HepG2 (cell line): ENCODE measurements around the gene NOC2L. TPM values are rescaled to one million over a fixed set of nuclear protein-coding genes. Genes with fewer than 3 reads are reported as not detected.

ENCODE experiments used
- ATAC-seq: fragments of 200-7000 bp; cut with Tn5 transposase; 3 replicates; pipeline ENCODE4 v1.9.1; 2020; ENCODE audit warnings: mild to moderate bottlenecking, moderate library complexity
- BruUV-seq: library from RNA; stranded (reverse); fragments of 400-500 nt; replicated peaks from 2 replicates; lab custom pipeline; 2021; lab: Mats Ljungman, UMichigan
- CTCF ChIA-PET: fragments of 300-600 bp; formaldehyde crosslinking; extraction: SDS; loops from one replicate; lab custom pipeline; 2021; ENCODE audit warnings: low total read pairs, inconsistent platforms, low intra/inter-chr PET ratio; lab: Yijun Ruan, JAX
- POLR2A ChIA-PET: fragments of 350-600 bp; sonication (Branson Sonifier 250); formaldehyde crosslinking; loops from one replicate; lab custom pipeline; 2020; ENCODE audit warnings: antibody characterized with exemption, inconsistent platforms; lab: Yijun Ruan, JAX
- DNase-seq: peaks from one replicate; pipeline ENCODE4 v3.0.0-alpha.2; 2015; ENCODE audit warnings: low spot score
- FAIRE-seq: peaks from 3 replicates; lab custom pipeline; 2011; peaks lifted over from hg19 to GRCh38; lab: Jason Lieb, UNC
- H2AFZ ChIP-seq: one replicate; pipeline ENCODE4 v1.6.1; 2011; ENCODE audit warnings: low read length, inconsistent platforms
- H3K27ac ChIP-seq: fragments of 300-600 bp; 3 replicates; pipeline ENCODE4 v1.8.0; 2011; ENCODE audit warnings: mixed run types, mild to moderate bottlenecking, mixed read lengths, low read length, inconsistent platforms; ENCODE audit not compliant: insufficient read depth; ENCODE audit errors: extremely low read length
- H3K27me3 ChIP-seq, 2 experiments: fragments of 200-600 bp in 1 of 2; 2 replicates in 1 of 2; 3 replicates in 1 of 2; pipeline versions ENCODE4 v1.6.0 to v1.8.0; 2011; ENCODE audit warnings: low read length in 2 of 2, mild to moderate bottlenecking in 2 of 2, moderate library complexity in 2 of 2, inconsistent platforms in 1 of 2; ENCODE audit not compliant: insufficient read depth in 2 of 2, control insufficient read depth in 1 of 2
- H3K36me3 ChIP-seq, 2 experiments: fragments of 200-600 bp in 1 of 2; replicated peaks in 1 of 2; 2 replicates in 1 of 2; 3 replicates in 1 of 2; pipeline versions ENCODE4 v1.5.1 to v1.8.0; 2011; ENCODE audit warnings: low read length in 2 of 2, inconsistent platforms in 1 of 2; ENCODE audit not compliant: insufficient read depth in 2 of 2, control insufficient read depth in 1 of 2
- H3K4me1 ChIP-seq: 2 replicates; pipeline ENCODE4 v1.5.1; 2012; ENCODE audit warnings: low read length, inconsistent platforms; ENCODE audit not compliant: insufficient read depth
- H3K4me2 ChIP-seq: 2 replicates; pipeline ENCODE4 v1.6.0; 2011; ENCODE audit warnings: low read depth, low read length, inconsistent platforms
- H3K4me3 ChIP-seq, 3 experiments: fragments of 200-600 bp in 1 of 3; sonication (generic), shearing (Covaris generic) in 1 of 3; replicated peaks in 1 of 3; 2 replicates each; pipeline ENCODE4 v1.5.1; 2011 to 2016; ENCODE audit warnings: low read length in 3 of 3, inconsistent platforms in 2 of 3, low read depth in 2 of 3, mild to moderate bottlenecking in 2 of 3, control low read depth in 1 of 3, mixed read lengths in 1 of 3; ENCODE audit not compliant: insufficient read depth in 1 of 3
- H3K79me2 ChIP-seq: one replicate; pipeline ENCODE4 v1.6.1; 2011; ENCODE audit warnings: low read length, inconsistent platforms; ENCODE audit not compliant: insufficient read depth
- H3K9ac ChIP-seq: 2 replicates; pipeline ENCODE4 v1.6.0; 2011; ENCODE audit warnings: mild to moderate bottlenecking, low read depth, low read length, inconsistent platforms; ENCODE audit not compliant: insufficient read depth
- H3K9me3 ChIP-seq: 2 replicates; pipeline ENCODE4 v1.5.1; 2012; ENCODE audit warnings: mild to moderate bottlenecking, low read length
- H4K20me1 ChIP-seq: 2 replicates; pipeline ENCODE4 v1.6.0; 2011; ENCODE audit warnings: inconsistent platforms, mild to moderate bottlenecking, low read length, moderate library complexity; ENCODE audit not compliant: insufficient read depth
- NONO ChIP-seq, 2 experiments: fragments of 450-650 bp in 1 of 2; sonication (generic) in 1 of 2; formaldehyde crosslinking in 1 of 2; IDR thresholded peaks in 1 of 2; conservative IDR thresholded peaks in 1 of 2; 2 replicates each; pipeline versions ENCODE4 v1.6.1 to v1.8.0; 2017 to 2022; ENCODE audit warnings: mild to moderate bottlenecking in 1 of 2, missing genetic modification reagents in 1 of 2, moderate library complexity in 1 of 2
- ZFY ChIP-seq: sonication (generic); formaldehyde crosslinking; IDR thresholded peaks from 2 replicates; pipeline ENCODE4 v1.4.0; 2020; ENCODE audit warnings: missing genetic modification reagents
- ZNF770 ChIP-seq: sonication (generic); formaldehyde crosslinking; IDR thresholded peaks from 2 replicates; pipeline ENCODE4 v1.5.0; 2020; ENCODE audit warnings: mild to moderate bottlenecking, missing genetic modification reagents
- WGBS: methylation state at CpG from one replicate; pipeline ENCODE4 v1.1.6; 2017; ENCODE audit warnings: low lambda C conversion rate; 5-methylcytosine and 5-hydroxymethylcytosine counted together
- in situ Hi-C: cut with HindIII; loops from 2 replicates; pipeline ENCODE4 v1.10.0; 2017; ENCODE audit warnings: low pct_unique_long_range_greater_than_20kb; ENCODE audit not compliant: extremely low pct_ligation_motif_present
- intact Hi-C: fragments of 100-400 bp; cut with micrococcal nuclease; formaldehyde crosslinking; loops from one replicate; pipeline ENCODE4 v1.10.0; 2022; ENCODE audit not compliant: unreplicated experiment
- polyA plus RNA-seq, 8 experiments: library from polyadenylated mRNA; depleted of rRNA in 3 of 8; stranded (reverse) in 7 of 8; unstranded in 1 of 8; fragments of >200 nt; fragmentation: Illumina TruSeq in 4 of 8; extraction: Trizol in 4 of 8; gene quantifications; 2 replicates each; pipeline versions ENCODE4 v1.2.1 to v1.2.3, GENCODE V29; 2011 to 2016; ENCODE audit warnings: low read depth in 4 of 8, missing spikeins in 1 of 8, mixed read lengths in 1 of 8; ENCODE audit not compliant: insufficient read depth in 1 of 8
- total RNA-seq, 5 experiments: library from RNA; depleted of rRNA; stranded (reverse); fragments of >200 nt; fragmentation: Illumina TruSeq; extraction: Trizol; gene quantifications; 2 replicates each; pipeline ENCODE4 v1.2.3, GENCODE V29; 2016; ENCODE audit warnings: low read depth in 1 of 5

Gene NOC2L
- total and polyA plus RNA-seq, 2 of the 13 experiments (the other 11 are each of a cell fraction or from before 2014, with no cell fraction given): 32.0 to 103 TPM

DNA sequence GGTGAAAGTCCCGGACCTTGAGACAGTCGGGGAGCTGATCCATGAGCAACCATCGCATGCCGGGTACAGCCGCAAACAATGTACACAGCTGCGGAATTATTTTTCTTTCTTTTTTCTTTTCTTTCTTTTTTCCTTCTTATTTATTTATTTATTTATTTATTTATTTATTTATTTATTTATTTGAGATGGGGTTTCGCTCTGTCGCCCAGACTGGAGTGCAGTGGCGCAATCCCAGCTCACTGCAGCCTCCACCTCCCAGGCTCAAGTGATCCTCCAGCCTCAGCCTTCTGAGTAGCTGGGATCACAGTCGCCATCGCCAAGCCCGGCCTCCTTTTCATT is 25.4 kb upstream of the NOC2L start:
- H3K4me2 ChIP-seq: peak overlapping the region; percentile 45; the same call in 1 of the 2 replicates
- peaks cover 22 to 59% of the 10 kb centered on the region in 2 experiments for H3K27me3 ChIP-seq
- DNase-seq (no peak), ATAC-seq (no peak), FAIRE-seq (no peak)
- BruUV-seq: no TSS peak
- peaks cover 45% of the 10 kb centered on the region for H3K4me1 ChIP-seq
- WGBS: 53% methylated on average over 12 of the region's 12 CpGs
- TF ChIP-seq ZNF770 (CRISPR knock-in tag) (0 out of 2 replicates have a peak, but pooled peaks have one; percentile 13), ZFY (CRISPR knock-in tag) (0 out of 2 replicates have a peak, but pooled peaks have one; percentile 15), NONO (IDR thresholded peaks at IDR 0.05) (no peak), NONO (CRISPR knock-in tag; conservative IDR thresholded peaks at IDR 0.05) (no peak)
- no peaks in the 10 kb centered on the region for H3K36me3 ChIP-seq
- no peaks in the 10 kb centered on the region for H3K9me3 ChIP-seq
- ChIA-PET POLR2A (interaction anchor here (1.1 to 1.3 kb wide), 2 partner anchors 18 to 21 kb away, joined by 3 read pairs; no protein-coding TSS in a partner anchor), CTCF (interaction anchor here (1.6 to 2.4 kb wide), 2 partner anchors 17 to 79 kb away, joined by 5 to 8 read pairs; no protein-coding TSS in a partner anchor)
- no peaks in the 10 kb centered on the region for H4K20me1 ChIP-seq
- in situ Hi-C loops: no loop called here
- H3K9ac ChIP-seq: no peak overlapping the region
- no peak overlapping the region for H2AFZ ChIP-seq
- no peak overlapping the region for H3K27ac ChIP-seq
- intact Hi-C loops: no loop called here
- peak overlapping the region in 1 of 3 experiments; percentile 37; a peak in 1 of 6 replicates for H3K4me3 ChIP-seq
- H3K79me2 ChIP-seq: no peaks in the 10 kb centered on the region
